ENCODE data around the gene SAV1.

GRCh38 chr14:50608302-50608851 is 59.7 kb downstream of the SAV1 start:
- TF ChIP-seq ZNF274 (IDR thresholded peaks at IDR 0.05; ENCODE audit: low read depth, low read length) (no peak), SUZ12 (IDR thresholded peaks at IDR 0.05; ENCODE audit: extremely low read depth, insufficient read depth, insufficient read length) (no peak)
